ENCODE measurements around the gene LIPA.

Gene LIPA

DNA sequence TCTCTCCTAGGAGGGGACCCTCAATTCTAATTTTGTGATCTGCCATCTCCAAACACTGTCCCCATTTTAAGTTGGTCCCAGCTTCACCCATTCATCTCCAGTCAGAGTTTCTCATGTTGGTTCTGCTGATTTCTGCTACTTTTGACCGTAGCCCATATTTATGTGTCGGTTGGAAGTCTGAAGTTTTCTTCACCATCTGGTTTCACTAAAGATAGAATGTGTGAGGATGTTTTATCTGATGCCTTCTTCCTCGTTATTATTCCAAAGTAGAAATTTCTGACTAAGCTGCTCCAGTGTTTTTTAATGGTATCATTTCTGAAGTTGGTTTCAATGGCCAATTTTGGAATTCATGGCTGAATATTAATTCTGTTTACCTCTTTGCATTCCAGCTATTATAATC lies 28.9 kb upstream of the LIPA start:
- TF ChIP-seq GATA1 (IDR thresholded peaks at IDR 0.05; ENCODE audit: low read depth, low read length) (no peak), POLR2A (IDR thresholded peaks at IDR 0.05; ENCODE audit: low read length) (no peak)
- no peak for DNase-seq

DNA sequence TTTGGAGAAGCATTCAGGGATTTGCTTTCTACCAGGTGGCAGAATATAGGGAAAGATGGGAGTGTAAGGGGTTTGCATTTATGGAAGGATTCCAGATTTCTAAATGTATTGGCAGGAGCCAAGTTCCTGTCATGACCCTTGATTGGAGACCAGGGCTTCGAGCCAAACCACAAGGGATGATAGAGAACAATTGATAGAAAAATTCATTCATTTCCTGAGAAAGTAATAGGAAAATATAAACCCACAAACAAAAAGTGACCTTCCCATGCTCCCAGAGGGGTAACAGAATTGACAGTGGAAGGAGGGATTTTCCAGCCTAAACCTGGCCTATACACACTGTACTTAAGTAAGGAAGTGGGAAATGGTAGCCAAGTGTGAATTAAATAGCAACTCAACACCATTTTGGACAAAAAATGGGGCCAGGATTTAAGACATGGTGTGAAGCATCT lies 27.9 kb upstream of the LIPA start:
- TF ChIP-seq GATA1 (IDR thresholded peaks at IDR 0.05; ENCODE audit: low read depth, low read length): no peak
- TF ChIP-seq POLR2A (IDR thresholded peaks at IDR 0.05; ENCODE audit: low read length): no peak
- DNase-seq: no peak

DNA sequence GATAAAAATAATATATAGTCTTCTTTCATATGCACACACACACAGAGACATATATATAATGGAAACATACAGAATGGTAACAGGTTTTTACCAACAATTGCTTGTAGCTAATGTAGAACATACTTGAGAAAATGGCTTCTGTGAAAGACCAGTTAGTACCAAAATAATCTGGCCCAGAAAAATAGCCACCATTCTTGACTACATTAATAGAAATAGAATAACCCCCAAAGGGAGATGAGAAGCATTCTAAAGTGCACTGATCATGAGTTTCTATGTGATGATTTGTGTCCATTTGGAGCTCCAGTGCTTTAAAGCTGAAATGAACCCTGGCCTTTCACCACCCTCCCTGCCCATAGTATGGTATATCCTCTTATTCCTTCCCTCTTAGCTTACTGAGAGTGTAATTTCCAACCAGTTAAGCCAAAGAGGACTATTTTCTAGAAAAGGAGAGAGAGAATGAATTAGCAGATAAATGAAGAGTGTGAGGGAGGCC lies 27.4 kb upstream of the LIPA start:
- TF ChIP-seq POLR2A (IDR thresholded peaks at IDR 0.05; ENCODE audit: low read length): no peak
- TF ChIP-seq GATA1 (IDR thresholded peaks at IDR 0.05; ENCODE audit: low read depth, low read length): no peak
- DNase-seq: no peak

DNA sequence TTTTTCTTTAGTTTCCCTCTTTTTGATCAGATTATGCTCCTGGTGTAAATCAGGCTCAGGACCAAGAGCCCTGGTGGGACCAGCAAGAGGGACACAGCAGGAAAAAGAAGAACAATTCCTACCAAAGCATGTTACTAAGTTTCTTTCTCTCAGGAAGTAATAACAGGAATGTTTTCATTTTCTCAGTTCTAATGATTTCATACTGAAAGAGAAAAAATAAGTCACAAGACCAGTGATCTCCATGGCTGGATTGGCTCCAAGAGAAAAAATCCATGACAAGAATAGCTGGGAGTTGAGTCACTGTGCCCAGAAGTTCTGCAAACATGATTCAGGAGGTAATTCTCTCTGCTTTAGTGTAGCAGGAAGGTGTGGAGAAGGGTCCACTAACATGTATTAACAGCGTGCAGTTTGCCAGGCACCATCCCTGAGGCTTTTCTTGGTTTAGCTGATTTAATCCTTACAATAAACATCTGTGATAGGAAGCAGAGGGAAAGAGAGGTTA lies 26.5 kb upstream of the LIPA start:
- TF ChIP-seq GATA1 (IDR thresholded peaks at IDR 0.05; ENCODE audit: low read depth, low read length) (no peak), POLR2A (IDR thresholded peaks at IDR 0.05; ENCODE audit: low read length) (no peak)
- no peak for DNase-seq

DNA sequence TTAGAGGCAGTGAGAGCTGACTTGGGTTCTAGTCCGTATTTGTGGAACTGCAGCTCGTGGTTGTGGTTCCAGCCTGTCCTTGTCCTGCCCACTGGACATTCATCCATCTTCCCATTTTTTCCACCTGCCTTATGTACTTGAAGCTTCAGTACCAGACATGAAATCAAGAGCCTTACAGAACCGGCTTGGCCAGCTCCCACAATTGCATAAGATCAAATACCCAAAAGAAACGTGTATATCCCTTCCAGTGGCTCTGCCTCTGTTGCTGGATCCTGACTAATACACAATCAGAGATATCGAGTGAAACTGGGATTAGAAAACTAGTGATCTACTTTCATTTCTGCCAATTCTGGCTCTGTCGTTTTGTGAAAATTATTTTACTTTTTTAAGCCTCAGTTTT lies 23.8 kb upstream of the LIPA start:
- DNase-seq: no peak
- TF ChIP-seq GATA1 (IDR thresholded peaks at IDR 0.05; ENCODE audit: low read depth, low read length): no peak

DNA sequence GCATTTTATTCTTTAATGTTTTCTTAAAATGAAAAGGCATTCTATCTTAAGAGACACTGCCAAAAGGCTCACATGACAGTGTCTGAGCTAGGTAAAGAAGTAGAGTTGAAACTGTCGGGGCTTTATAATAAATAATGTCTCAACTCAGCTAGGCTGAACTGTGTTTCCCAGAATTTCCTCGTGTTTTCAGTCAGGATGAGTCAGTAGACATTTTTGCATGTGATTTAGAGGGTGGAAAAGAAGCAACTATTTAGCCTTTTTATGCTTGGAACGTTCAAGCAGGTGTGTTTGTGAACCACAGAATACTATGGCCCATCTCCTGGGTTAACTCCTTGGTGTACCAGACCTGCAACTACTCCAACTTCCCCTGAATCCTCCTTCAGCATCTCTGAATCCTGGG lies 23.4 kb upstream of the LIPA start:
- TF ChIP-seq POLR2A (IDR thresholded peaks at IDR 0.05; ENCODE audit: low read length) (no peak), GATA1 (IDR thresholded peaks at IDR 0.05; ENCODE audit: low read depth, low read length) (no peak)
- DNase-seq: no peak

DNA sequence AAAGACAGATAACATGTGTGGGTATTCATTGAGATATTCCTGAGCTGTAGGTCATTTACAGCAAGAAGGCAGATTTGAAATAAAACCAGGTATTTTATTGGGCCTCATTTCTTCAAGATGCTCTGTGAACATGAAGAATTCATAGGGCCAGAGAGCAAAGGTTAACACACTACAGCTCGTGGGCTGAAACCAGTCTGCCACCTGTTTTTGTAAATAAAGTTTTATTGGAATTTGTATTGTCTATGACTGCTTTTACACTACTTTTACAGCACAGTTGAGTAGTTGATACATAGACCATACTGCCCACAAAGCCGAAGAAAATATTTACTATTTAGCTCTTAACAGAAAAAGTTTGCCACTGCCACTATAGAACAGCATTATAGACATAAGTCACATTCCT lies 22.1 kb upstream of the LIPA start:
- TF ChIP-seq POLR2A (IDR thresholded peaks at IDR 0.05; ENCODE audit: low read length) (no peak), GATA1 (IDR thresholded peaks at IDR 0.05; ENCODE audit: low read depth, low read length) (no peak)
- no peak for DNase-seq

DNA sequence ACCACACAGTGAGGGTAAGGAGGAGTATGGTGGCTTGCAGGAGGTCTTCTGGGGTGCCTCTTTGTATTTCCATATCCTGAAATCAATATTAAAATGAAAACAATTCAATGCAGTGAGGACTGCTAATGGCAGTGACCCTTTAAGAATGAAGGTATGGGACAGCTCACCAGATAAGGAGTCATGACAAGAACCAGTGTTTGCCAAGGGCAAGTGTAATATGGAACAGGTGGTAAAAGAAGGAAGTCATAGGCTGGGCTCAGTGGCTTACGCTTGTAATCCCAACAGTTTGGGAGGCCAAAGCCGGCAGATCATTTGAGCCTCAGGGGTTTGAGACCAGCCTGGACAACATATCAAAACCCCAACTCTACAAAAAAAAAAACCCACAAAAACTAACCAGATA lies 20.0 kb upstream of the LIPA start:
- no peak for TF ChIP-seq POLR2A (IDR thresholded peaks at IDR 0.05; ENCODE audit: low read length)
- no peak for TF ChIP-seq GATA1 (IDR thresholded peaks at IDR 0.05; ENCODE audit: low read depth, low read length)
- no peak for DNase-seq

DNA sequence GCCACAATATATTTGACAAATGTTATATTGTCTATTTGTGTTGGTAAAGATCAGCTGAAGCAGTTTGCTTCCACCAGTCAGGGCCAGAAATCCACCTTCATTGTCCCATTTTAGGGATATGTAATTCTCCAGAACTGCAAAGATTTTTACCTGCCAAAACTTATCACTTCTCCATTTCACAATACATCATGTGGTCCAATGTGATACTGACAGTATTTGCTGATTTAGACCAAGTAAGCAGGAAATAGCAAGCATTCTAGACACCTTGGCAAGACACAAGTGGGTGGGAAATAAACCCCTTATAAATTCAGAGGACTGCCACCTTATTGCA lies 18.5 kb upstream of the LIPA start:
- TF ChIP-seq GATA1 (IDR thresholded peaks at IDR 0.05; ENCODE audit: low read depth, low read length) (no peak), POLR2A (IDR thresholded peaks at IDR 0.05; ENCODE audit: low read length) (no peak)
- DNase-seq: no peak

DNA sequence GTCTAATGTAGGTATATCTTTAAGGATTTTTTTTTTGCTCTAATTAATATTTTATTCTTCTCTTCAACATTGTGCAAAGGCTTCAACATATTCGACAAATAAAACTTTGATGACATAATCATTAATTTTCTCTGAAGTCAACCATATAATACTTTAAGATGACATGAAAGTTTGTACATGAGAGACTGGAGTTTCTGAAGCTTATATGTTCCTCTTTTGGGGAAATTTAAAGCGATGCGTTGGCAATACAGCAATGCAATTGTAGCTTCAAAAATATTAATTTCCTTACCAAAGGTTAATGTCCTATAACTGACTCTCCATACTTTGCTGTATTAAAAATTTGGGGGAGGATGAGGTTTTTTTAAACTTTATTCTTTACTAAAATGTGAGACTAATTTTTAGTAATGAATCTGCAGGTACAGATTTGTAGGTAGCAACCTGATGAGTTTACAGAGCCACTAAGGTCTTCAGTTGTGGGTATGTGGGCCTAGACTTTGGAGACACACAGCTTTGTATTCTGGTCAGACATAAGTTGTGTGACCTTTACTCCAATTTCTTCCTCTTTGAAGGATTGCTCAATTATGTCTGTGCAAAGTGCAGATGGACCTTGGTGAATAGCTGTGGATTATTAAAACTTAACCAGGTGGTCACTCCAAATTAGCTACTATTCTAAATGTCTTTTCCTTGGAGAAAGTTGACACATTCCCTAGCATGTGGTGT lies 18.0 kb upstream of the LIPA start:
- TF ChIP-seq GATA1 (IDR thresholded peaks at IDR 0.05; ENCODE audit: low read depth, low read length) (no peak), POLR2A (IDR thresholded peaks at IDR 0.05; ENCODE audit: low read length) (no peak)
- no peak for DNase-seq

DNA sequence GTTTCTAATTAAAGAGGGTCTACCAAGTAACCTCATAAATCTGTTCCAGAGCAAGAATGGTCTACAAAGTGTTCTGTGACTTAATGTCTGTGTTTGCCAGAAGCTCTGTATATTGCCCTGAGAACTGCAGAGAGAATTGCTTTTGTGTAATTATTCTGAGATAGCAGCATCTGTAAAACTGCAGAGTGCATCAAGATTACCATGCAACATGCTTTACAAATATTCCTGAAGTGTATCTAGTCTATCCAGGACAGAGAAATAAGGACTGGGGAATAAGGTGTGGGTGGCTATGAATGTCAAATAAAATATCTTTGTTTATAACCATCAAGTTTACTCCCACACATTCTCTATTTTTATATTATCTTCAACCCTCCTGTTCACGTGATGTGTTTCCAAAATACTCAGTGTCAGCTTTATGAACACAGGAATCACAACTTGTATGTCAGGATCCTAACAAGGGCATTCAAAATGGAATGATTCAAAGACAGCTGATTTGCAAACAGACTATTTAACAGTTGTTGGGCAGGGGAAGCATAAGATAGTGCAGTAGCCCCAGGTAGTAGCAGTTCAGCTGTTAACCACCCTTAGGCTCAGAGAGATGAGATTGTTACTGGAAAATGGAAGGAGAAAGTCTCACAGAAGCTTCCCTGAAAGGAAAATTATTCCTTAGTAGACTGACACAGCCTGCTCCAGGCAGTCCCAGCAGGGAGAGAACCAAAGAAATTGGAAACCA lies 15.3 kb upstream of the LIPA start:
- DNase-seq: no peak
- TF ChIP-seq POLR2A (IDR thresholded peaks at IDR 0.05; ENCODE audit: low read length) (no peak), GATA1 (IDR thresholded peaks at IDR 0.05; ENCODE audit: low read depth, low read length) (no peak)

DNA sequence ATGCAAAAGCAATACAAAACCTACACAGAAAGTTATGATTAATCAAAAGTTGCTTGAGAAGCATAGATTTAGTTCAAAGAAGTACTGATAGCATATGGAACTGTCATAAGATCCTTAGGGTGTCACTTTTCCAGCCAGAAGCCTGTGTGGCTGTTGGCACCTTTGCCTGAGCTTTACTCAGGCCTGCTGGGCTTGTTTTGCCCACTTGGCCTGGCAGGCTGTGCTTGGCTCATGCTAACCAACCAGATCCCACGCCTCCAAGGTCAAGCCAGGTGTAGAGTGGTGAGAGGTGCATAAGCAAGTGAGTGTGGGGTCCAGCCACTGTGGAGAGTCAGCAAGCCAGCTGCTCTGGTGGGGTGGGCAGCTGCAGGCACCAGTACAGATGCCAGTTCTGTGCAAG lies 12.0 kb upstream of the LIPA start:
- TF ChIP-seq GATA1 (IDR thresholded peaks at IDR 0.05; ENCODE audit: low read depth, low read length): no peak
- no peak for TF ChIP-seq POLR2A (IDR thresholded peaks at IDR 0.05; ENCODE audit: low read length)
- DNase-seq: no peak

DNA sequence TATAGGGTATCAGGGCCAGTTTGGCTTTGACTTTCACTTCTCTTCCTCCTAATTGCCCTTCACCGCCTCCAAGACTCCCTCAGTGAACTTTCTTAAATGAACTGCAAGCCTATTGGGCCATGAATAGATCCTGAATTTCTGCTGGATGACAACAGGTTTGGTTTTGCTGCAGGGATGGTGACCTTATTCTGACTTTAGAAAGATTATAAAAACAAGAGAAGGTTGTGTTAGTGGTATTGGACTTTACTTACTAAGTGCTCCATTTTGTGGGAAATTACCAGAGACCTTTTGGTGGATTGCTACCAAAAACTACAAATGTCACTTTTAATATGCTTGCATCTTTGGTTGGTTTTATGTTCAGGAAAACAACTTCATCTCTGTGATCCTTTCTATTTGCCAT lies 11.5 kb upstream of the LIPA start:
- no peak for DNase-seq
- TF ChIP-seq POLR2A (IDR thresholded peaks at IDR 0.05; ENCODE audit: low read length) (no peak), GATA1 (IDR thresholded peaks at IDR 0.05; ENCODE audit: low read depth, low read length) (no peak)

DNA sequence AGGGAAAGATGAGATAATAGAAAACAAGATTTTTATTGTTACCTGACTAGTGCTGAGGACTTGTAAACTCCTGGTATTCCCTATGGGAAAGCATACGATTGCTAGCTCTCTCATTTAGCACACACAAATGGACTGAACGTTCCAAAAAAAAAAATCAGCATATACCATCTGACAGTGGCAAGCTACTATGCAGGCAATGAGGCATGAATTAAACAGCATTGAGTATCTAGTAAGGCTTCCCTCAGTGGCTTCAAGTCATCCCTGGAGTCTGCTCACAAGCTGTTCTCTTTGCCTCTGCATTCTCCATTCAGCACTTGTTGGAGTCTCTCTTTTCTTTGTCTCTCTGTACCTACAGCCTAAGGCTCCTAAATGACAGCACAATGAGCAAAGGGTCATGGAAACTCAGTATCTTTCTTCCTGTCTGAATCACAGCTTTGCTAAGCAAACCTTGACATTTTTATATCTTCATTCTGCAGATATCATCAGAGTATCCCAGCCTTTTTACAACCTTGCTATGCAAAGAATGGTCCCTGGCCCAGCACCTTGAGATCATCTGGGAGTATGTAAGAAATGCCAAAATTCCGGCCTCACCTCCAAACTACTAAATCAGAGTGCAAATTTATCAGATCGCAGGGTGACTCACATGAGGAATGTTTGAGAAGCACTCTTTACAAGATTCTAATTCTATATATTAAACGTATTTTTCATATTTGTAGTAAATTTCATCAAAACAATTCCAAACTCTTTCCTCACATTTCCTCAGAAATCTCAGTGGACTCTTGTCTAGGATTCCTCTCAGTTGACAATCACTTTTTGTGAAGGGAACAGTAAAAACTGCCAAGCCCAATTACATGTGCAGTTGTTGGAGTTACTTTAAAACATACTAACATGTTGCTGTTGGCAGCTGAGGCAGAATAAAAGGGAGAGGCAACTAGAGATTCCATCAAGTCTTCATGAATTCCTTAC lies 10.8 kb upstream of the LIPA start:
- no peak for DNase-seq
- TF ChIP-seq GATA1 (IDR thresholded peaks at IDR 0.05; ENCODE audit: low read depth, low read length) (no peak), POLR2A (IDR thresholded peaks at IDR 0.05; ENCODE audit: low read length) (no peak)
